Stomach (tissue), 9 donors: Measurements from ENCODE around the gene CBR3. TPM values are rescaled to one million over a fixed set of nuclear protein-coding genes. Genes with fewer than 3 reads are reported as not detected.

ENCODE experiments used
- DNase-seq, 2 donors: peaks; one replicate each; pipeline versions ENCODE4 v3.0.0 to v3.0.0-alpha.2; 2013 to 2019
- H3K27ac ChIP-seq, 5 donors: fragments of 200-600 bp in 4 of 5; sonication (generic) in 4 of 5; one replicate each; pipeline ENCODE4 v1.5.1; 2013 to 2019; ENCODE audit warnings: mild to moderate bottlenecking in 1 of 5, moderate library complexity in 1 of 5
- H3K27me3 ChIP-seq, 3 donors: fragments of 200-600 bp; sonication (generic); one replicate each; pipeline ENCODE4 v1.5.1; 2017 to 2019; ENCODE audit warnings: mixed run types in 1 of 3
- H3K36me3 ChIP-seq, 4 donors: fragments of 200-600 bp; sonication (generic); 1 replicate in 3 of 4; 2 replicates in 1 of 4; pipeline ENCODE4 v1.5.1; 2016 to 2019
- H3K4me1 ChIP-seq, 4 donors: fragments of 200-600 bp; sonication (generic); one replicate each; pipeline ENCODE4 v1.5.1; 2016 to 2019
- H3K4me3 ChIP-seq, 4 donors: fragments of 200-600 bp; sonication (generic) in 3 of 4; one replicate each; pipeline ENCODE4 v1.5.1; 2016 to 2019; ENCODE audit warnings: mild to moderate bottlenecking in 1 of 4
- H3K9me3 ChIP-seq, 4 donors: fragments of 200-600 bp; sonication (generic); one replicate each; pipeline ENCODE4 v1.5.1; 2016 to 2019
- EP300 ChIP-seq: sonication (generic); formaldehyde crosslinking; IDR thresholded peaks from one replicate; pipeline ENCODE4 v1.6.1; 2017; ENCODE audit warnings: antibody characterized with exemption
- POLR2A ChIP-seq, 4 donors: fragments of 450-650 bp; IDR thresholded peaks; one replicate each; pipeline ENCODE4 v1.6.1; 2016; ENCODE audit warnings: antibody characterized with exemption in 4 of 4, control low read depth in 2 of 4, mild to moderate bottlenecking in 1 of 4, moderate library complexity in 1 of 4
- POLR2AphosphoS5 ChIP-seq, 3 donors: sonication (generic); formaldehyde crosslinking; IDR thresholded peaks; one replicate each; pipeline ENCODE4 v1.6.1; 2016; ENCODE audit warnings: antibody characterized with exemption in 3 of 3
- WGBS, 5 donors: extraction: QIAGEN DNeasy Blood & Tissue Kit in 3 of 5; methylation state at CpG; one replicate each; pipeline versions ENCODE4 v1.1.5 to v1.1.7; 2013 to 2018; 5-methylcytosine and 5-hydroxymethylcytosine counted together
- intact Hi-C: fragments of 100-400 bp; cut with DNase I; formaldehyde crosslinking; loops from one replicate; pipeline ENCODE4 v1.15.1; 2023; ENCODE audit warnings: low total_unique reads
- polyA plus RNA-seq, 3 donors: library from polyadenylated mRNA; stranded (reverse); fragments of 200-250 nt; gene quantifications; one replicate each; pipeline ENCODE4 v1.2.3, GENCODE V29; 2013
- total RNA-seq, 5 donors: library from RNA; depleted of rRNA; stranded (reverse); fragments of >200 nt; gene quantifications; one replicate each; pipeline versions ENCODE4 v1.1.0 to v1.2.3, GENCODE V29; 2014 to 2016
- TF ChIP-seq, protein P1 (sequence below), 7 experiments: fragments of 450-650 bp in 4 of 7; fragments of 200-600 bp in 3 of 7; sonication (generic) in 3 of 7; IDR thresholded peaks; one replicate each; pipeline ENCODE4 v1.5.1; 2016 to 2019; ENCODE audit warnings: antibody characterized with exemption in 7 of 7, control low read depth in 2 of 7, mild to moderate bottlenecking in 1 of 7
- donor health status: healthy with polysubstance abuse.
- donor health status: Bipolar disorder and iron deficiency.
- donor health status: healthy.

CBR3 gene
- total and polyA plus RNA-seq, 8 donors = 1.1 to 32.8 (median 5.5) TPM; not detected in 2

DNA sequence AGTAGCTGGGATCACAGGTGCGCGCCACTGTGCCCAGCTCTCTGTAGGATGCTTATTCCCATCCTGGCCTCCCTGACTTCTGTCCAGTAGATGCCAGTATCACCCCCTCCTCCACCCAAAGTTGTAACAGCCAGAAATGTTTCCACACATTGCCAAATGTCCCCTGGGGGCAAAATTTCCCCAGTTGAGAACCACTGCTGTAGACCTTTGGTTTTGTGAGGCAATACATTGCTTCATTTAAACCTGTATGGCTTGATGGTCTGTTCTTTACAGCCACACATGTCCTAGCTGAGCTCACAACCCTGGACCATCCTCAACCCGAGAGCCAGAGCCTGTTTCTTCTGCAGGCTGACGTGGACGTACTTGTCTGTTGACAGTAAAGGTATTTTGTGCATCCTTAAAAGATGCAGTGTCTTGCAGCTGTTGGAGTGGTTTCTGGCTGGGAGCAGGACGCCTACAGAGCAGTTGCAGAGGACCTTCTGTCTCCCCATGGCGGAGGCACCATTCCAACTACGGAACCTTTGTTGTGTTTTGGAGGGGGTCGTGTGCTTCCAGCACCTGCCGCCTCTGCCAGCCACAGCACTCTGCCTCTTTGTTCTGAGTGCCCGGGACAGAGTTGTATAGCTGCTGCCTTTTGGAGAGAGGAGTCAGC, 48.4 kb downstream of the CBR3 start:
- WGBS, 5 donors = 81 to 94% (median 91%) methylated on average over 10 to 11 of the region's 11 CpGs
- peaks cover 8 to 34% (median 21%) of the 10 kb centered on the region in 4 donors for H3K4me1 ChIP-seq
- TF ChIP-seq EP300 (no peak), POLR2AphosphoS5 (IDR thresholded peaks at IDR 0.05) (no peak)
- TF ChIP-seq, protein P1, sequence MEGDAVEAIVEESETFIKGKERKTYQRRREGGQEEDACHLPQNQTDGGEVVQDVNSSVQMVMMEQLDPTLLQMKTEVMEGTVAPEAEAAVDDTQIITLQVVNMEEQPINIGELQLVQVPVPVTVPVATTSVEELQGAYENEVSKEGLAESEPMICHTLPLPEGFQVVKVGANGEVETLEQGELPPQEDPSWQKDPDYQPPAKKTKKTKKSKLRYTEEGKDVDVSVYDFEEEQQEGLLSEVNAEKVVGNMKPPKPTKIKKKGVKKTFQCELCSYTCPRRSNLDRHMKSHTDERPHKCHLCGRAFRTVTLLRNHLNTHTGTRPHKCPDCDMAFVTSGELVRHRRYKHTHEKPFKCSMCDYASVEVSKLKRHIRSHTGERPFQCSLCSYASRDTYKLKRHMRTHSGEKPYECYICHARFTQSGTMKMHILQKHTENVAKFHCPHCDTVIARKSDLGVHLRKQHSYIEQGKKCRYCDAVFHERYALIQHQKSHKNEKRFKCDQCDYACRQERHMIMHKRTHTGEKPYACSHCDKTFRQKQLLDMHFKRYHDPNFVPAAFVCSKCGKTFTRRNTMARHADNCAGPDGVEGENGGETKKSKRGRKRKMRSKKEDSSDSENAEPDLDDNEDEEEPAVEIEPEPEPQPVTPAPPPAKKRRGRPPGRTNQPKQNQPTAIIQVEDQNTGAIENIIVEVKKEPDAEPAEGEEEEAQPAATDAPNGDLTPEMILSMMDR (IDR thresholded peaks at IDR 0.05) = no peak
- intact Hi-C loops = no loop called here
- H3K27me3 ChIP-seq = no peaks in the 10 kb centered on the region
- no peak for DNase-seq
- peaks cover 6 to 17% (median 15%) of the 10 kb centered on the region in 4 donors for H3K36me3 ChIP-seq
- H3K9me3 ChIP-seq = no peaks in the 10 kb centered on the region
- no peak overlapping the region for H3K27ac ChIP-seq
- no peak overlapping the region for H3K4me3 ChIP-seq

DNA sequence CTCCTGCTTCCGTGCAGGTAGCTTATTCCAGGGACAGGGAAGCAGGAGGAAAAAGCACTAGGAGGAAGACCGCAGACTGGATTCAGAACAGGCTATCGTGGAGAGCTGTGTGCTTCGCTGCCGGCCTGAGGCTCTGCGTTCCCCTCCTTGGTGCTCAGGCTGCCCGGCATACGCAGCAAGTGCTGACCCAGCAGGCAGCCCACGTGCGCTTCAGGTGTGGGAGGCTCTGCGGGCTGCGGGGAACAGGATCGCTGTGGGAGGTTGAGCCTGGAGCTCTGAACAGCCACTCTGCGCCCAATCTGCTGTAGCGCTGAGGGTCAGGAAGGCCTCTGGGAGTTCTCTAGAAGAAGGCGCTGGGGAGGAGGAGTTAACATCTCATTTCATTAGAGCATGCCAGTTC, 49.7 kb downstream of the CBR3 start:
- Histone ChIP-seq H3K9me3 (no peaks in the 10 kb centered on the region), H3K4me3 (no peak overlapping the region), H3K36me3 (peaks cover 6 to 17% (median 12%) of the 10 kb centered on the region in 4 donors), H3K27me3 (no peaks in the 10 kb centered on the region), H3K27ac (no peak overlapping the region), H3K4me1 (peaks cover 13 to 47% (median 34%) of the 10 kb centered on the region in 4 donors)
- WGBS, 5 donors = 90 to 93% (median 92%) methylated on average over 16 of the region's 16 CpGs
- no peak for DNase-seq
- TF ChIP-seq POLR2AphosphoS5 (IDR thresholded peaks at IDR 0.05) (no peak), EP300 (no peak)
- TF ChIP-seq, protein P1 (IDR thresholded peaks at IDR 0.05) = no peak
- intact Hi-C loops = no loop called here

DNA sequence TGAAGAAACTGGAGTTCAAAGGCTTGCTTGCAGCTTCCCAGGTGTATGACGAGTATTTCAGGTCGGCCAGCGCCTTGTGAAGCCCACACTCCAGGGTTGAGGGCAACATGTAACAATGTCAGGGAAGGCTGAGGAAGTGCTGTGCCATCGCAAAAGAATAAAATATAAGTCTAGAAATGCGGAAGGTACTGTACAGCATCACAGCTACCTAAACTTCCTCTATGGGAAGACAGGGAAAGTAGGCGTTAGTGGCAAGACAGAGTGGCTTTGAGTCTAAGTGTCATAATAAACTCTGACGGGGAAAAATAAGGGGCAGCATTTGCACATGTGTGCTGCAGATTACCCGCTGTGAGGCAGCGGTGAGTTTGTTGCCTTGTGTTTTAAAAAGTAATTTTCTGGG, 50.6 kb downstream of the CBR3 start:
- no peak for DNase-seq
- 87 to 97% (median 93%) methylated on average over 9 of the region's 9 CpGs for WGBS, 5 donors
- intact Hi-C loops = no loop called here
- no peak overlapping the region for H3K4me3 ChIP-seq
- no peaks in the 10 kb centered on the region for H3K27me3 ChIP-seq
- no peak overlapping the region for H3K27ac ChIP-seq
- H3K36me3 ChIP-seq = peaks cover 6 to 17% (median 12%) of the 10 kb centered on the region in 4 donors
- peaks cover 13 to 50% (median 39%) of the 10 kb centered on the region in 4 donors for H3K4me1 ChIP-seq
- H3K9me3 ChIP-seq = no peaks in the 10 kb centered on the region
- TF ChIP-seq, protein P1 (IDR thresholded peaks at IDR 0.05) = no peak
- TF ChIP-seq POLR2AphosphoS5 (IDR thresholded peaks at IDR 0.05) (no peak), EP300 (no peak), POLR2A (IDR thresholded peaks at IDR 0.05) (no peak)

DNA sequence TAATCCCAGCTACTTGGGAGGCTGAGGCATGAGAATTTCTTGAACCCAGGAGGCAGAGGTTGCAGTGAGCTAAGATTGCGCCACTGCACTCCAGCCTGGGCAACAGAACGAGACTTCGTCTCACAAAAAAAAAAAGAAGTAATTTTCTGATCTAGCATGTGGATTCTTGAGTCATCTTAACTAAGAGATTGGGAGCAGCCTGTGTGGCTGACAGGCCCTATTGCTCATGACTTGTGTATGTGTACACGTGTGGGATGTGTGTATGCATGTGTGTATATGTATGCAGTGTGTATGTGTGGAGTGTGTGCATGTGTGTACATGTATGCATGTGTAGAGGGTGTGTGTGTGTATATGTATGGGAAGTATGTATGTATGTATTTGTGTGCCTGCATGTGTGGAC, 51.2 kb downstream of the CBR3 start:
- DNase-seq = no peak
- H3K4me1 ChIP-seq = peaks cover 19 to 52% (median 40%) of the 10 kb centered on the region in 4 donors
- TF ChIP-seq POLR2AphosphoS5 (IDR thresholded peaks at IDR 0.05) = no peak
- no peak for TF ChIP-seq EP300
- TF ChIP-seq, protein P1 (IDR thresholded peaks at IDR 0.05) = no peak
- TF ChIP-seq POLR2A (IDR thresholded peaks at IDR 0.05) = no peak
- H3K4me3 ChIP-seq = no peak overlapping the region
- H3K36me3 ChIP-seq = peaks cover 6 to 17% (median 12%) of the 10 kb centered on the region in 4 donors
- intact Hi-C loops = no loop called here
- no peaks in the 10 kb centered on the region for H3K9me3 ChIP-seq
- peak overlapping the region in 1 of 5 donors; percentile 74 for H3K27ac ChIP-seq
- 79 to 92% (median 91%) methylated on average over 4 of the region's 4 CpGs for WGBS, 5 donors
- no peaks in the 10 kb centered on the region for H3K27me3 ChIP-seq
